ENCODE measurements around the gene STAT5B. TPM values are rescaled to one million over a fixed set of nuclear protein-coding genes. Genes with fewer than 3 reads are reported as not detected.
"Not testable (repeated sequence)": the region's sequence is repeated elsewhere in the genome, so short reads cannot be mapped to it uniquely, and the experiment has no call there.

STAT5B gene
- total and polyA plus RNA-seq, 2 of the 8 experiments (the other 6 are each of a cell fraction or from before 2014, with no cell fraction given): 35.3 to 52.6 TPM

GRCh38 chr17:42264366-42264765, 11.8 kb downstream of the STAT5B start:
- H3K23ac ChIP-seq (ENCODE audit: insufficient read length); H3K56ac ChIP-seq (replicated peaks; ENCODE audit: insufficient read length, low read depth, low read length); H3K36me3 ChIP-seq (ENCODE audit: control insufficient read depth in 2 of 4, insufficient read depth in 4 of 4, low read length in 3 of 4); H2AK5ac ChIP-seq (ENCODE audit: low read depth, low read length); H3K4ac ChIP-seq (replicated peaks; ENCODE audit: insufficient read length, low read depth, low read length); H2BK15ac ChIP-seq (ENCODE audit: low read length); H3K79me1 ChIP-seq (ENCODE audit: low read depth, low read length); H4K5ac ChIP-seq (ENCODE audit: insufficient read length, low read depth, low read length); H2AFZ ChIP-seq (ENCODE audit: low read length); H3K14ac ChIP-seq (ENCODE audit: insufficient read length); H3K9ac ChIP-seq (replicated peaks in 1 of 4; ENCODE audit: extremely low read depth in 1 of 4, low read depth in 3 of 4, low read length in 3 of 4); H3K9me3 ChIP-seq (ENCODE audit: insufficient read depth in 2 of 2, low read depth in 1 of 2, low read length in 1 of 2); H3K18ac ChIP-seq (ENCODE audit: extremely low read depth, low read length); H2BK5ac ChIP-seq (ENCODE audit: low read depth, low read length); H4K20me1 ChIP-seq (replicated peaks in 1 of 2; ENCODE audit: control insufficient read depth in 1 of 2, insufficient read depth in 2 of 2, low read length in 2 of 2); H3K23me2 ChIP-seq (ENCODE audit: low read depth, low read length); H3K27me3 ChIP-seq (replicated peaks in 1 of 4; ENCODE audit: control insufficient read depth in 3 of 4, extremely low read depth in 1 of 4, insufficient read depth in 3 of 4, low read length in 3 of 4); POLR2A ChIA-PET (ENCODE audit: partially characterized antibody); H2BK120ac ChIP-seq (replicated peaks; ENCODE audit: low read depth, low read length); H2BK20ac ChIP-seq (ENCODE audit: low read length); H2BK12ac ChIP-seq (ENCODE audit: low read depth, low read length); DNase-seq (ENCODE audit: low read depth in 1 of 2, low spot score in 2 of 2); H3K27ac ChIP-seq (ENCODE audit: low read depth, low read length); H3K4me3 ChIP-seq (ENCODE audit: extremely low read depth in 1 of 4, insufficient read depth in 2 of 4, low read depth in 3 of 4, low read length in 4 of 4); H3K4me2 ChIP-seq (ENCODE audit: insufficient read depth in 1 of 2, low read depth in 2 of 2, low read length in 2 of 2); FAIRE-seq; H3K4me1 ChIP-seq (replicated peaks in 1 of 4; ENCODE audit: control insufficient read depth in 3 of 4, insufficient read depth in 4 of 4, low read length in 3 of 4); H4K8ac ChIP-seq (ENCODE audit: extremely low read depth, insufficient read depth, low read length); H4K91ac ChIP-seq (replicated peaks; ENCODE audit: insufficient read length, low read length): not testable (repeated sequence)
- CTCF ChIA-PET (ENCODE audit: partially characterized antibody): interaction anchor here (0.7 kb wide), 1 partner anchor 42 kb away, joined by 6 read pairs; no protein-coding TSS in a partner anchor
- WGBS, 2 experiments (ENCODE audit: extremely low coverage in 1 of 2, insufficient coverage in 1 of 2, insufficient read length in 1 of 2, insufficient replicate concordance in 2 of 2, low coverage in 1 of 2, low lambda C conversion rate in 2 of 2, missing lambda C conversion rate in 1 of 2): 100% methylated on average over 3 of the region's 4 CpGs; no CpG with 5 or more reads in 1 of the 2 experiments
- peaks cover 3 to 34% of the 10 kb centered on the region in 2 experiments; a peak in 3 of 4 replicates for H3K79me2 ChIP-seq (ENCODE audit: control insufficient read depth in 1 of 2, insufficient read depth in 2 of 2, low read length in 2 of 2)

All from H1 (cell line).